Body of pancreas (tissue), 4 donors: Measurements from ENCODE around the gene PALLD.

Source experiments
- POLR2A ChIP-seq, 3 donors: fragments of 450-650 bp; IDR thresholded peaks; one replicate each; pipeline ENCODE4 v1.6.1; 2016; ENCODE audit warnings: antibody characterized with exemption in 3 of 3, mild to moderate bottlenecking in 2 of 3
- TF ChIP-seq, protein P1 (sequence below), 7 experiments: fragments of 450-650 bp in 4 of 7; fragments of 200-600 bp in 3 of 7; sonication (generic) in 3 of 7; IDR thresholded peaks; one replicate each; pipeline ENCODE4 v1.5.1; 2016 to 2019; ENCODE audit warnings: antibody characterized with exemption in 7 of 7

GRCh38 chr4:168836490-168836889, 339.6 kb downstream of the PALLD start:
- TF ChIP-seq, protein P1, sequence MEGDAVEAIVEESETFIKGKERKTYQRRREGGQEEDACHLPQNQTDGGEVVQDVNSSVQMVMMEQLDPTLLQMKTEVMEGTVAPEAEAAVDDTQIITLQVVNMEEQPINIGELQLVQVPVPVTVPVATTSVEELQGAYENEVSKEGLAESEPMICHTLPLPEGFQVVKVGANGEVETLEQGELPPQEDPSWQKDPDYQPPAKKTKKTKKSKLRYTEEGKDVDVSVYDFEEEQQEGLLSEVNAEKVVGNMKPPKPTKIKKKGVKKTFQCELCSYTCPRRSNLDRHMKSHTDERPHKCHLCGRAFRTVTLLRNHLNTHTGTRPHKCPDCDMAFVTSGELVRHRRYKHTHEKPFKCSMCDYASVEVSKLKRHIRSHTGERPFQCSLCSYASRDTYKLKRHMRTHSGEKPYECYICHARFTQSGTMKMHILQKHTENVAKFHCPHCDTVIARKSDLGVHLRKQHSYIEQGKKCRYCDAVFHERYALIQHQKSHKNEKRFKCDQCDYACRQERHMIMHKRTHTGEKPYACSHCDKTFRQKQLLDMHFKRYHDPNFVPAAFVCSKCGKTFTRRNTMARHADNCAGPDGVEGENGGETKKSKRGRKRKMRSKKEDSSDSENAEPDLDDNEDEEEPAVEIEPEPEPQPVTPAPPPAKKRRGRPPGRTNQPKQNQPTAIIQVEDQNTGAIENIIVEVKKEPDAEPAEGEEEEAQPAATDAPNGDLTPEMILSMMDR (IDR thresholded peaks at IDR 0.05) = no peak
- no peak for TF ChIP-seq POLR2A (IDR thresholded peaks at IDR 0.05)
